ENCODE measurements around the gene ADAM8.
"Not testable (repeated sequence)": the region's sequence is repeated elsewhere in the genome, so short reads cannot be mapped to it uniquely, and the experiment has no call there.

ADAM8 gene

DNA sequence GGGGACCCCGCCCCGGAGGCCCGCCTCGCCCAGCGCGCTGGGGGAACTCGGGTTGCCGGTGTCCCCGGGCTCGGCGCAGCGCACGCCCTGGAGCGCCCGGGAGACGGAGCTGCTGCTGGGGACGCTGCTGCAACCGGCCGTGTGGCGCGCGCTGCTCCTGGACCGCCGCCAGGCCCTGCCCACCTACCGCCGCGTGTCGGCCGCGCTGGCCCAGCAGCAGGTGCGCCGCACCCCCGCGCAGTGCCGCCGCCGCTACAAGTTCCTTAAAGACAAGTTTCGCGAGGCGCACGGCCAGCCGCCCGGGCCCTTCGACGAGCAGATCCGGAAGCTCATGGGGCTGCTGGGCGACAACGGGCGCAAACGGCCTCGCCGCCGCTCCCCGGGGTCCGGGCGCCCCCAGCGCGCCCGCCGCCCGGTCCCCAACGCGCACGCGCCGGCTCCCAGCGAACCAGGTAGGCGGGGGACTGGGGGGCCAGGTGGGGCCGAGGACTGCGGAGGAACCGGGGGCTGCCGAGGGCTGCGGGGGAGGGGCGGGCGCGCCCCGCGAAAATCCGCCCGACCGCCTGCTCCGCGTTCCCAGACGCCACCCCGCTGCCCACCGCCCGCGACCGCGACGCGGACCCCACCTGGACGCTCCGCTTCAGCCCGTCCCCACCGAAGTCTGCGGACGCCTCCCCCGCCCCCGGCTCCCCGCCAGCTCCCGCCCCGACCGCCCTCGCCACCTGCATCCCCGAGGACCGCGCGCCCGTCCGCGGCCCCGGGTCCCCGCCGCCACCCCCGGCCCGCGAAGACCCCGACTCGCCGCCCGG, 46.1 kb downstream of the ADAM8 start:
- peak; percentile 20 for DNase-seq (ENCODE audit: low read depth)

DNA sequence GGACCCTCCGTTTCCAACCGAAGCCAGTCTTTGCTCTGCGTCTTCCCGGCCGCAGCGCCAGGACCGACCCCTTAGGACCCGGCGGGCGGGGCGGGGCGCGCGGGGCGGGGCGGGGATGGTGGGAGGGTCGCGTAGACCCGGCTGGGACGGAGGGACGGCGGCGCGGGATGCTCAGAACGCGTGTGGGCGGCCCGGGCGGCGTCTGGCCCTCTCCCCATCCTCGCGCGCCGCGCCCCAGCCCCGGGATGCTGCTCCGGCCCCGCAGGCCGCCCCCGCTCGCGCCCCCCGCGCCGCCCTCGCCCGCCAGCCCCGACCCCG, 46.7 kb downstream of the ADAM8 start, which contains the start of gene UTF1:
Gene UTF1 (plus strand): TSS at position 174 of the 318 bp plus-strand sequence. CDS start 72 bp downstream, at position 246.
- no peak for DNase-seq (ENCODE audit: low read depth)

DNA sequence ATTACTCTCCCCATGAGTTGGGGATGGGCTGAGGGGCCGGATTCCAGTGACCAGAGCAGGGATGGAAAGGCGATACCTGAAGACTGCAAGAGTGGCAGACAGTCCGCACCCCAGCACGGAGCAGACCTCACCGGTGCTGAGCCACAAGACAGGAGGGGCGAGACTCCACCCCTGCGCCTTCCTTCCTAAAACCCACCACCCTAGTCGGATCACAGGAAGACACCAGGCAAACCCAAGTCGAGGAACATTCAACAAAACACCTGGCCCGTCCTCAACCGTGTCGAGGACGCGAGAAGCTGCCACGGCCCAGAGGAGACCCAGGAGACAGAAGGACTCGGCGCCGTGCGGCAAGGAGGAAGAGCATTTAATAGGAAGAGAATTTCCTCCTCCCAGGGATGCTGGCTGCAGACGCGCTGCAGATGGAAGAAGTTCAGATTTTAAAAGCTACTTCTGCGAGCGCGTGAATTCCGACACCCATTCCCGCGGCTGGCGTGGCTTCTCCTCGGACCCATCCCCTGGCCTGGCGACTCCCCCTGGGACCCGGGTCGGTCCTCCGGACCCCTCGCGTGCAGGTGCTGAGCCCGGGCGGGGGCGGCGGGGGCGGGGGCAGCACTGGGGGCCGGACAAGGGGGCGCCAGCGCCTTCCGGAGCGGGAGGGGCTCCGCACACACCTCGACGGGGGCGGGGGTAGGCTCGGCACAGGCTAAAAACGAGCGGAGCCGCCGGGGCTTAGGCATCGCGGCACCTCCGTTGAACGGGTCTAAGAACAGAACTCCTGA, 47.2 kb downstream of the ADAM8 start:
- DNase-seq (ENCODE audit: low read depth) = no peak

DNA sequence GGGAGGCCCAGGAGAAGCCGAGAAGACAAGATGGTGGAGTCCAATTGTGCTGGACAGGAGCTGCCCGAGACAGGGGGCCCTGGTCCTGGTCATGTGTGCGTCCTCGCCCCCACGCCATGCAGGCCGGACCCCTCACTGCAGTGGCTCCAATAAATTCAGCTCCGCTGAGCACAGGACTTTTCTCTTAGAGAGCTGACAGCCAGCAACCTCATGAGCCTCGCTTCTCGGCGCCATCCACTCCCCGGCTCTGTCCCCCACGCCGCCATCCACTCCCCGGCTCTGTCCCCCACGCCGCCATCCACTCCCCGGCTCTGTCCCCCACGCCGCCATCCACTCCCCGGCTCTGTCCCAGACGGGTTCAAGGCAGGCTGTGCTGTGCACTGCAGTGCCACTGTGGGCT, 49.4 kb downstream of the ADAM8 start:
- DNase-seq (ENCODE audit: low read depth) = no peak

DNA sequence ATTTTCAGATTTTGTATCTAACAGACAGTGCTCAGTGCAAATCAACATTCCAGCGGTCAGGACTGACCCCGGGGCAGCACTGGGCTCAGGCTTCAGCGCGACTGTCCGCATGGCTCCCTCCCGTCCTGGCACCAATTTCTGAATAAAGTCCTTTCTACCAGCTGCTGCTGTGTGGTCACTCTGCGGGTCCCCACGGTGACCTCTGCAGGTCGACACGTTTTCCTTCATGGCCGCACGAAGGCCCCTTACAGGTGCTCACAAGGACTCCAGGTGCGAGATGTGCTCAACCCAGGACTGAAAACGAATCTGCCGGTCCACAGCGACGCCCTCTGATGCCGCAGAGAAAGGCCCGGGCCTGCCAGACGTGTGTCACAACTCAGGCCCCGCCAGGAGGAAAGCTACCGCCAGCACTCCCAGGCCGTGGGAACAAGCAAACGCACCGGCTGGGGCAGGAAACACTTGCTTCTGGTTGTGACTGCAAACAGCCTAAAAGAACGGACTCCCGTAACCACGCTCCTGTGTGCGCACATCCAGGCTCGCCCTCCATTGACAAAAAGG, 50.3 kb downstream of the ADAM8 start:
- no peak for DNase-seq (ENCODE audit: low read depth)

DNA sequence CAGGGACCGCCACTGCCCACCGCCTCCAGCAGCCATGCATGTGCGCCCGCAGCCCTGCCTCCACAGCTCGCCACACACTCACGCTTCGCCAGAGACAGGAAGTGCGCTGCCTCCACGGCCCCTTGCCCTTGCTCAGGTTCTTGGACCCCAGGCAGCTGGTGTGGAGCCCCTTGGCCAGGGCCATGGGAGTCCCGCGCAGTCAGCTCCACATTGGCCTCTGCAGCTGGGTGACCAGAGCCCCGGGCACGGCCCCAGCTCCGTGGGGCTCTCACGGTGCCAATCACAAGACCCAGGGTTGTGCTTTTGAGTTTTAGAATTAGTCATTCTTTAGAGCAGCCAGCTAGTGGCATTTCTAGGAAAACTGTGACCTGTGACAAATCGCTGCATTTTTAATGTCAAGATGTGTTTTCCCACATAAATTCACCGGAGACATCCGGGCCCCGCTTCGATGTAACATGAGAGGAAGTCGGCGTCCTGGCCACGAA, 50.9 kb downstream of the ADAM8 start:
- DNase-seq (ENCODE audit: low read depth) = no peak

DNA sequence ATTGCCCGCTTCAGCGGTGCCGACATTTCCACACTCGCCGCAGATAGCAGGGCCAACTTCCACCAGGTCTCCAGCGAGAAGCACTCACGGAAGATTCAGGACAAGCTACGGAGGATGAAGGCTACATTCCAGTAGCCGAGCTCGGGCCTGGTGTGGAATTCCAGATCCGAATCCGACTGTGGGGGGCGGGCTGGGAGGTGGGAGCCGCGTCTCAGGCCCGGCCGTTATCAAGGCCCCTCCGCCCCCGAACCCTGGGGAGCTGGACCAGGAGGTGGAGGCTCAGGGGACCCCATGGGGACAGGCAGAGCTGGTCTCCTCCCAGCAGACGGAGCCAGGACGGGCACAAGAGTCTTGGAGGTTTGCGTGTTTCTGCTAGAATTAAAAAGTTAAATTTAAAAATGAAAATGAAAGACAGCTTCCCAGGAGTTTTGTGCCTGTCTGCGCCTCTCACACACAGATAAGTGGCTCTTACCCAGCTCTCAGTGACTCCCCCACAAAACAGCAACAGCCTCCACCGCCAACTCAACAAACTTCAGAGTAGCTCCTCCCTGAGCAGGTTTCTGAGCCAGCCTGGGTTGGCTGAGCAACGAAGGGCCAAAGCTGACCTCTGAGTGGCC, 51.8 kb downstream of the ADAM8 start:
- no peak for DNase-seq (ENCODE audit: low read depth)

DNA sequence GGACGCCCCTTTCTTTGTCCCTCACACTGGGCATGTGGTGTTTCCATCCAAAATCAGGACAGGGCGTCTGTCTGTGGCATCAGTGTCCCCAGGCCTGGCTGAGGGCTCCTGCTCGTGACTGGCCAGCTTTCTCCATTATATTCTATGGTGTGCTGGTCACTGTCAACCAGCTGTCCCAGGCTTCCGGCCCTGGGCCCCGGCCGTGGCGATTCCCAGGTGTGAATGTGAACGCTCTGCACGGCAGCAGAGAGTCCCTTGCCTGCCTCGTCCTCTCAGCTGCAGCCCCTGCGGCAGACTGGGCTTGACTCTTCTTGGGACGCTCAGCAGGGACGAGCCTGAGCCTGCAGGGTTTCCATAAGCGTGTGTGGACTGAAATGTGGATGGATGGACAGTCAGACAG, 52.6 kb downstream of the ADAM8 start:
- no peak for DNase-seq (ENCODE audit: low read depth)

DNA sequence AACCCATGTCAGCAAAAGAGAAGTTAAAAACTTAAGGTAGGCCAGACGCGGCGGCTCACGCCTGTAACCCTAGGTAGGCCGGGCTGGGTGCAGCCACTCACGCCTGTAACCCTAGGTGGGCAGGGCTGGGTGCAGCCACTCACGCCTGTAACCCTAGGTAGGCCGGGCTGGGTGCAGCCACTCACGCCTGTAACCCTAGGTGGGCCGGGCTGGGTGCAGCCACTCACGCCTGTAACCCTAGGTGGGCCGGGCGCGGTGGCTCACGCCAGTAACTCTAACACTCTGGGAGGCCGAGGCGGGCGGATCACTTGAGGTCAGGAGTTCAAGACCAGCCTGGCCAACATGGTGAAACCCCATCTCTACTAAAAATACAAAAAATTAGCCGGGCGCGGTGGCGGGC, 54.9 kb downstream of the ADAM8 start:
- not testable (repeated sequence) for DNase-seq (ENCODE audit: low read depth)

DNA sequence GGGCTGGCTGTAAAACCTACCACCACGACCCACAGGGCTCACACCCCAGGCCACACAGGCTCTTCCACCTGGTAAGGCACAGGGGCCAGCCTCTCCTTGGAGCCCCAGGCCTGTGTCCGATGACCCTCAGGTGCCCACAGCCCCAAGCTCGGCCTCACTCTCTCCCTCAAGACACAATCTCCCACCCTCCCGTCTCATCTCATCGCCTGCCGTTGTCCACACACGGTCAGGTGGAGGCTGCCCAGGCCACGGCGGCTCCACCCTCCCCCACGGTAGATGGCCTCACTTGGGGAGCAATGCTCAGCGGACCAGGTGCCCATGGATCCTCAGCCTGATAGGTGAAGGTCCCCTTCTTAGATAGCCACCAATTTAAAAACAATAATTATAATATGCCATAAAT, 55.3 kb downstream of the ADAM8 start:
- no peak for DNase-seq (ENCODE audit: low read depth)

DNA sequence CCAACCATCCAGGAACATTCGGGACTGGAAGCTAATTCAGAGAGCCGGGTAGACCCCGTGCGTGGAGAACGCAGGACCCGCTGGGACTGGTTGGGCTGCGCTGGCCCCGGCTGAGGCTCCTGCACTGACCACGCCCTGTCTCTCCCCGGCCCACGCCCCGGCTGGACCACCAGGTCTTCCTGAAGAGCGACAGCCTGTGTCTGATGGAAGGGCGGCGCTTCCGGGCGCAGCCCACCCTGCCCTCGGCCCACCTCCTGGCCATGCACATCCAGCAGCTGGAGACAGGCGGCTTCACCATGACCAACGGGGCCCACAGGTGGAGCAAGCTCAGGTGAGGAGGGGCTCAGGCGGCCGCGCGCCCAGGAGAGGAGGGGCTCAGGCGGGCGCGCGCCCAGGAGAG, 56.9 kb downstream of the ADAM8 start:
- no peak for DNase-seq (ENCODE audit: low read depth)

DNA sequence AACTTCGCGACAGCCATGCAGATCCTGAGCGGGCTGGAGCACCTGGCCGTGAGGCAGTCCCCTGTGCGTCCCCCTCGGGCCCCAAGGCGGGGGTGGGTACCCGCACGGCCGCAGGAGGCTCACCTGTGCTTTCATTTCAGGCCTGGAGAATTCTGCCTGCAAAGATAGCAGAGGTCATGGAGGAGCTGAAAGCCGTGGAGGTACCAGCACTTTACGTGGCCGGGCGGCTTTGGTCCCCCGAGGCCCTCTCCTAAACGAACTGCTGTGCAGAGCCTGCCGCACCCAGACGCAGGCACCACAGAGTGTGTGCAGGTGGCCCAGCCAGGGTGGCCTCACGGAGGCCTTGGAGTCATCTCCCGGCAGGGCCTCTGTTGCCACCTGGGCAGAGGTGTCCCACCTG, 57.8 kb downstream of the ADAM8 start:
- no peak for DNase-seq (ENCODE audit: low read depth)

DNA sequence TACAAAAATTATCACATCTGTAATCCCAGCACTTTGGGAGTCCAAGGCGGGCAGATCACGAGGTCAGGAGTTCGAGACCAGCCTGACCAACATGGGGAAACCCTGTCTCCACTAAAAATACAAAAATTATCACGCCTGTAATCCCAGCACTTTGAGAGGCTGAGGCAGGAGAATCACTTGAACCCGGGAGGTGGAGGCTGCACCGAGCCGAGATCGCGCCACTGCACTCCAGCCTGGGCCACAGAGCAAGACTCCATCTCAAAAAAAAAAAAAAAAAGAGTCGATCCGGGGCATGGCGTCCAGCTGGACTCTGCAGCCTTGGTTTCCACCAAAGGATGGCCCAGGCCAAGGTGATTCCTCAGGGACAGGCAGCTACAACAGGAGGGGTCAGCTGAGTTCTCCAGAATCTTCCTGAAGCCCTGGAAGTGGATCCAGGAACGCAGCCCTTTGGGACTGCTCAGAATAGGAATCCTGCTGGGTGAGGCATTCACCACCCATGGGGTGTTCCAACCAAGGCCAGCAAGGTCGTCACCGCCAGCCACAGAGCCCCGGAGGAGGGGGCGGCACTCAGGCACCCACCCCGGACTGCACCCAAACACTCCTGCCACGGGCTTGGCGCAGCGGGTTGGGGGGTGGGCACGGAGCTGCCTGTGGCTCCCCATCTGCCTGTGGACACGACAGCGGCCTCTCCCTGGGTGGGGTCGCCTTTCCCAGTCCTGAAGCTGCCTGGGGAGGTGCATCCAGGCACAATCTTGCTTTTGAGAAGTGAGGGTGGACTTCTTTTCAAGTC, 58.7 kb downstream of the ADAM8 start:
- no peak for DNase-seq (ENCODE audit: low read depth)

DNA sequence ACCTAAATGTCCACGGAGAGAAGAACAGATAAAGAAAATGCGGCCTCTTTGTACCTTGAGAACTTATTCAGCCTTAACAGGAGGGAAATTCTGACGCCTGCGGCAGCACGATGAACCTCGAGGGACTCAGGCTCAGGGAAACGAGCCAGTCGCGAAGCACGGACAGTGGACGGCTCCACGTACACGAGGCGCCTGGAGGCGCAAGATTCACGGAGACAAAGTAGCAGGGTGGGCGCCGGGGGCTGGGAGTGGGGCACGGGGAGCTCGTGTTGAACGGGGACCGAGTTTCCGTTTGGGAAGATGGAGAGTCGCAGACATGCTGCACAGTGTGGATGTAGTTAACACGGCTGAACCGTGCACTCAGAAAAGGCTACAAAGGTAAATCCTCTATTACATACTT, 59.9 kb downstream of the ADAM8 start:
- DNase-seq (ENCODE audit: low read depth) = no peak

DNA sequence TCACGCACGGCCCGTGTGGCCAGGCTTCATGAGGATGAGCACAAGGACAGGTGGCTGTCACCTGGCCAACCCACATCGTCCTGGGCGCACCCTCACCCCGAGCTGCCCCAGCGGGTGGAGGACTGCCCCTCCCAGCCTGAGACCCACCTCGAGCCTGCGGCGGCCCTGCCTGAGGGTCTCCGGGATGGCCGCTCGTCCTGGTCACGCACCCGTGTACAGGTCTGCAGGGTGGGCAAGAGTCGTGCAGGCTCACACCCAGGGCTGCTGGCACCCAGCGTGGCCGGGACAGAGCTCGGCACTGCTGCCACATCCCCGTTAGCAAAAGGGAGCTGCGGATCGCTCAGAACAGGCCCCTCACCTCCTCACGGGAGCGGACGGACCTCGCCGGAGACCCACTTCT, 61.1 kb downstream of the ADAM8 start:
- DNase-seq (ENCODE audit: low read depth) = no peak

DNA sequence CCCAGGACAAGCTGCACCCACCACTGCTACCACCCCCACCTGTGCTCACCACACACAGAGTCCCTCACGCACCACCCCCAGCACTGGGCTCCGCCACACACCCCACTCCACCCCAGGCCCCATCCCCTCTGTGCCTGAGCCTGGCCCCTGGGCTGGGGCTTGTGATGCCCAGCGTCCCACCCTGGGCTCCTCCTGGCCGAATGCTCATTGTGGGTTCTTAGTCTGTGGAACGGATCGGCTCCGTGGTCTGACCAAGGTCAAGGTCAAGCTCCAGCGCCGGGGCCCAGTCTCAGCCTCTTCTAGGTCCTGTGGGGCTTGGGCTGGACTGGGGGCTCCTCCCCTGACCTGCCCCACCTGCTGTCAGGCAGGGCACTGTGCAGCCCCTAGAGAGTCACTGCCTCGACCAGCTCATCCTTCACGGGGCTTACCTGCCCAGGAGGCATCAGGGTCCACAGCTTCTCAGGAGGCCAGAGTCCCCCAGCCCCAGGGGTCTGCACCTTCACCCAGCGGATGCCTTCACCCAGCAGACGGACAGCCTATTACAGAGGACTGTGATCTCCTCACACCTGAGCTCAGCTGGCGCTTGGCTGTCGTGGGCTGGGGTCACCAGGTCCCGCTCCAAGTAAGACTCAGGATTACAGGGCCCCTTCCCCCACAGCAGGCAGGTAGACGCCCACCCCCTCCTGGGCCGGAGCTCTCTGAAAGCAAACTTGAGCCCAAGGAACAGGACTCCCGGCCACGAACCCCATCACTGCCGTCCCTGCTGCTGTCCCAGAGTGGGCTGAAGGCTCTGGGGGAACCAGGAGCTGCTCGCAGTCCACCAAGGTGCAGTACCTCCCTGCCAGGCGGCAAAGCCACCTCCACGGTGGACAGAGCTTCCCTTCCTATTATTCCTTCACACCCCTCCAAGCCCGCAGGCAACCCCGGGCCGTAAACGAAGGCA, 61.9 kb downstream of the ADAM8 start:
- DNase-seq (ENCODE audit: low read depth) = no peak

DNA sequence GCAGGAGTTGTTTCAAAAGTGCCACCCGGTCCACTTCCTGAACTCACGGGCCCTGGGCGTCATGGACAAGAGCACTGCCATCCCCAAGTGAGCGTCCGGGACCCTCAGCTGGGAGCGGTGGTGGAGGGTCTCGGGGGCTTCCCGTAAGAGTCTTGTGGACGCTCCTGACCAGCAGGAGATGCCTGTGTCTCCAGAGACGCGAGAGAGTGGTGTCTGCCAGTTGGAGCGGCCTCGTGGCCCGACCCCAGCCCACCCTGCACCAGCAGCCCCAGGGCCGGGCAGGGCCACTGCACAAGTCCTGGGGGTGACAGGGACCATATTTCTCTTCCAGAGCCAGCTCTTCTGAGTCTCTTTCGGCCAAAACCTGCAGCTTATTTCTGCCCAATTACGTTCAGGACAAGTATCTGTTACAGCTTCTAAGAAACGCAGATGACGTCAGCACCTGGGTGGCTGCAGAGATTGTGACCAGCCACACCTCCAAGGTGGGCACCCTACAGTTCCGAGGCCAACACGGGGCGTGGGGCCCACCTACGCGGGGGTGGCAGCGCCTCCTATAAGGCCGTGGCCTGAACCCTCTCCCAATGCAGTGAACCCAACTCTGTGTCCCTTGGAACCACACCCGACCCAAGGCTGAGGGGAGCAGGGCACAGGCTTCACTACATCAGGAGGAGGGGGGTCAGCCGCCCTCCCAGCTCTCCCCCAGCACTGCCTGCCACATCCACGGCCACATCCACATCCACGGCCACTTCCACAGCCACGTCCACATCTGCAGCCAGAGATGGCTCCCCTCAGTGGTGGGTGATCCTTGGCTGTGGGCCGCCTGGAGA, 62.8 kb downstream of the ADAM8 start:
- no peak for DNase-seq (ENCODE audit: low read depth)

DNA sequence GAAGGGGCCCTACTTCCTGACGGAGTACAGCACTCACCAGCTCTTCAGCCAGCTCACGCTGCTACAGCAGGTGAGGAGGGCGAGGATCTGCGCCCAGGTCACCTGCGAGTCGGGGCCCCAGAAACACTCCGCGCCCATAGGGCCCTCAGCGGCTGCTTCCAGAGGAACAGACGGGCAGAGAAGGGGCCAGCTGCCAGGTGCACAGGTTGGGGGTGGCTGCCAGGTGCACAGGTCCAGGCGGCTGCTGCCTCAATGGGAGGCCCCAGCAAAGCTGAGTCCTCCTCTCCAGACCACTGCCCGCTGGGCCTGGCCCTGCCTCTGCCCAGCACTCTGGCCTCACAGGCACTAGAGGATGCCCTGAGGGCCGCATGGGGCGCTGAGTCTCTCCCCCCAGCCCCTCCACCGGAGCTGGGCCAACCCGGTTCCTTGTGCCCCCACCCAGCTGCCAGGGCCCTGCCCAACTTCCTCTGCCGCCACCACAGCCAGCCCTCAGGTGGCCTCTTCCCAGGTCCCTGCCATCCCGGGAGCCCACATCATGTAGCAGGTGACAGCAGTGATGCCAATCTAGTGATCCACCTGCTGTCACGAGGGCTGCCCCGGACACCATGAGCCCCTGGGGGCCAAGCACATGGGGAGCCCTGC, 63.7 kb downstream of the ADAM8 start:
- no peak for DNase-seq (ENCODE audit: low read depth)
